HFF-Myc (cell line): ENCODE data around the gene GOLPH3L.
"Not testable (repeated sequence)": the region's sequence is repeated elsewhere in the genome, so short reads cannot be mapped to it uniquely, and the experiment has no call there.

Experiments used
- DNase-seq: peaks from one replicate; pipeline ENCODE4 v3.0.0-alpha.2; 2011; ENCODE audit warnings: low read depth; ENCODE audit errors: extremely low read depth
- H3K4me3 ChIP-seq: replicated peaks from 2 replicates; pipeline ENCODE4 v1.5.1; 2011; ENCODE audit warnings: low read depth, mild to moderate bottlenecking, control low read depth, low read length
- CTCF ChIP-seq: IDR thresholded peaks from 2 replicates; pipeline ENCODE4 v1.5.1; 2012; ENCODE audit warnings: mild to moderate bottlenecking, low read depth, low read length, control low read depth; ENCODE audit errors: missing control alignments

GOLPH3L gene

DNA sequence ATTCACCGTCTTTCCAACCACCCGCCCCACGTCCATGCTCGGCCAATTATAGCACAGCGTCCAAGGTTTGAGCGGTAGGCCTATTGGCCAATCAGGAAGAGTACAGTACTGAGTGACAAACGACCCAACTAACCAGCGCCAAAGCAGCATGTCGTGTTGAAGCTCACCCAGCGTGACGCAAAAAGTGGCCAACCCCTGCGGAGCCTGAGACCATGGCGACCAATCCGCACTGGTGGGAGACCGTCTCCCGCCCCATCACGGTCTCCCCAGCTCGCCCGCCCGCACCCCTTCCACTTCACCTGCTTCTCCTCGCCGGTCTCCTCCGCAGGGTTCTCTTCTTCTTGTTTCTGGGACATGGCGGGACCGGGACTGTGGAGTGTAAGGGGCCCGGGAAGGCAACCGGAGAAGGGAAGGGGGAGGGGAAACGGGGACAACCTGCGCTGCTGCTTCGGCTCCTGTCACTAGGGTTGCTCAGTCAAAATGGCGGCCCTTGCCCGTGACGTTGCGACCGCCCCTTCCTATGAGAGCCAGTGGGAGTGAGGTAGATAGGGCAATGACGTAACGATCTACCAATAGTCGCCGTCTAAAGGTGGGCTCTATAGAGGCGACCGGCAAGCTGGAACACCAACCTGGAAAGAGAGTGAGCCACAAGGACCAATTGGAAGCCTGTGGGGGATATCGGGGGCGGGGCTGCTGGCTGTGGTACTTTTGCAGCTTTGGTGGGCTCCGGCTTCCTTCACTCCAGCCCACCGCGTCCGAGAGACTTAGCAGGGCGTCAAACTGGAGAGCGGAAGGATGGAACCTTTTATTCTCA is 67.6 kb downstream of the GOLPH3L start, which contains the start of gene ENSA:
ENSA (minus strand) TSS at position 498 of the 814 bp plus-strand sequence; CDS start at position 356, 142 bp downstream.
- peak; percentile 99 for DNase-seq
- TF ChIP-seq CTCF, result no peak
- peak within 1 kb of the TSS; percentile 71 for H3K4me3 ChIP-seq

DNA sequence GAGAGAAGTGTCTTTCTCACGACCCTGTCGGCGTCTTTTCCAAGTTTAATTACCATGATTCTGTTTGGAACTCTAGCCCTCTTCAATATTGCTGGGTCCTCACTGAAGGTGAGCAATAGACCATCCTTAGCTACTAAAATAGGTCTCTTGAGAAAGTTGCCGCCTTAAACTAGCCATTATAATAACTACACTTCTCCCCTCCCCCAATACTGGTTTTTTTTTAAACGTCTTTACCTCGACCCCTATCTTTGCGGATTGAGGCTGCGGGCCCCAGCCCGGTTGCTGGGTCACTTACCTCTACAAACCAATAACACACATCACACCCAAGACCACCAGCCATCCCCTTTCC is 68.2 kb downstream of the GOLPH3L start:
- TF ChIP-seq CTCF, result no peak
- DNase-seq, result no peak
- peak overlapping the region; percentile 71 for H3K4me3 ChIP-seq

DNA sequence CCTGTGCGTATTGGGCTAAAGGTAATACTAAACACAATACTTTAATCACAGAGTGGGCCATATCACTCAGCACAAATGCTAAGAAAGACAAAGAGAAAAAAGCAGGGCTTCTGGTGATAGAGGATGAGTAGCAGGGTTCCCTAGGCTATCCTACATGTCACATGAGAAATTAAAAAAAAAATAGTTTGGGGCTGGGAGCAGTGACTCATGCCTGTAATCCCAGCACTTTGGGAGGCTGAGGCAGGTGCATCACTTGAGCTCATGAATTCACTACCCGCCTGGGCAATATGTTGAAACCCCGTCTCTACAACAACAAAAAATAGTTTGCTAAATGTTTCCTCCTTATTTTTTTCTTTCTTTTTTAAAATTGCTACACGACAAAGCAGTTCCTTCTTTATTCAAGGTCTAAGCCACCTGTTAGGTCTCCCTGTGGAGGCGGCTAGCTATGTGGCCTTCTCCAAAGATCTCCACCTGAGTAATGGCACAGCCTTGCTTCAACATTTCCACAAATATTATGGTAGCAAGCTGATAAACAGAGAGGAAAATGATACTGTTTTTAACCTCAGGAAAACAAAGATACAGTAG is 69.0 kb downstream of the GOLPH3L start:
- H3K4me3 ChIP-seq, result peak overlapping the region; percentile 71
- TF ChIP-seq CTCF, result no peak
- no peak for DNase-seq

GRCh38 chr1:150626150-150626549 is 70.8 kb downstream of the GOLPH3L start:
- no peak for DNase-seq
- no peak for TF ChIP-seq CTCF
- no peak overlapping the region for H3K4me3 ChIP-seq

DNA sequence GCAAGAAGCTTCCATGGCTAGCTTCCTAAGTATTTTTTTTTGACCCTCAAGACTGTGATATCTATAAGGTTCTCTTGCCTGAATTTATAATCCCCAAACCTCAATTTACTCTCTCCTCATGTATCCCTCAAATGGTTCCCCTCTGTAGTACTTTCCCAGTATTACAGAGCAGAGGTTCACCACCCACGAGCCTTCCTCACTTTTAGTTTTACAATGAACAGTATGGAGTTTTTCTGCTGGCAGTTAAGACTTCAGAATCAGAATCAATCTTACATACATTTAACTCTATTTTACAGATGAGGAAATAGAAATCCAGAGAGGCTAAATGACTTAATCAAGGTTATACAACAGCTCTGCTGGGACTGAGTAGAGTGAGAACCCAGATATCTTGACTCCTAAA is 72.4 kb downstream of the GOLPH3L start:
- not testable (repeated sequence) for DNase-seq, H3K4me3 ChIP-seq

GRCh38 chr1:150624134-150624533 is 72.8 kb downstream of the GOLPH3L start:
- DNase-seq, H3K4me3 ChIP-seq: not testable (repeated sequence)

DNA sequence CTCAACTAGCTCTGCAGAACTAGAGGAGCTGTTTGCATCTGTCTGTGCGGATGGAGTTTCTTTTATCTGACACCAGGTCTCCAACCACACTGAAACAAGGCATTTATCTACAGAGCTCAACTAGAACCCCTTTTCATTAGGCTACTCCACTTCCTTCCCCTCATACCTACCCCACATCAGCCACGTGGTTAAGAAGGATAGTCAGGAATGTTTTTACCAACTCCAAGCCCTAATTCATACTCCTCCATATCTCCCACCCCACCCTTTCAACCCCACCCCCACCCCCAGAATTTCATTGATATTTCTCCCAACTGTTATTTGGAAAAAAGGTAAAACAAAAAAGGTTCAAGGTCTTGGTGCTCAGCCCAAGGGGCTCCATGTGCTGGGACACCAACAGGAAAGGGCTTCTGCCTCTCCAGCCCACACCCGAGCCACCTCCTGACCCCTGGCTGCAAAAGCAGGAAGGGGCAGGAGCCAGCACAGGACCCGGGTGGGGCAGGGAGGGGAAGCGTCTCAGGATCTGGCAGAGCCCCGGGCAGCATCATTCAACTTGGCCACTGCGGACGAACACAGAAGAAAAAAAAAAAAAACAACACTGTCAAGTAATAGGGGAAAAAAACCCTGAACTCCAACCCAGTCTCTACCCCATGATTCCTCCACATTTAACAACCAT is 74.5 kb downstream of the GOLPH3L start:
- TF ChIP-seq CTCF, result no peak
- no peak overlapping the region for H3K4me3 ChIP-seq
- no peak for DNase-seq
